ENCODE results near the gene DIP2B. TPM values are rescaled to one million over a fixed set of nuclear protein-coding genes. Genes with fewer than 3 reads are reported as not detected.

DIP2B gene
- total and polyA plus RNA-seq, 9 donors = 7.2 to 33.3 (median 19.2) TPM

- Histone ChIP-seq H3K27me3 (no peaks in the 10 kb centered on the region), H3K9me3 (no peaks in the 10 kb centered on the region), H3K4me1 (ENCODE audit: insufficient read depth) (peaks cover 5% of the 10 kb centered on the region), H3K4me3 (no peak overlapping the region), H3K36me3 (no peaks in the 10 kb centered on the region), H3K27ac (peak overlapping the region in 1 of 2 donors; percentile 30)
- DNase-seq = no peak
- no peak for TF ChIP-seq POLR2A (IDR thresholded peaks at IDR 0.05)
- no peak for TF ChIP-seq CTCF (IDR thresholded peaks at IDR 0.05)
- no peak for TF ChIP-seq EP300 (IDR thresholded peaks at IDR 0.05)
- intact Hi-C loops (cut with DNase I) = no loop called here
- WGBS, 3 donors = 69 to 81% (median 74%) methylated on average over 3 of the region's 3 CpGs
Observed at GRCh38 chr12:50595667-50596066, 90.9 kb downstream of the DIP2B start.

GRCh38 chr12:50597200-50598195, 92.7 kb downstream of the DIP2B start:
- intact Hi-C loops (cut with DNase I) = no loop called here
- 27 to 37% (median 31%) methylated on average over 9 of the region's 9 CpGs for WGBS, 3 donors
- TF ChIP-seq EP300 (IDR thresholded peaks at IDR 0.05) = no peak
- TF ChIP-seq POLR2A (IDR thresholded peaks at IDR 0.05) = no peak
- TF ChIP-seq CTCF (IDR thresholded peaks at IDR 0.05) = no peak
- no peak for DNase-seq
- Histone ChIP-seq H3K36me3 (no peaks in the 10 kb centered on the region), H3K27me3 (no peaks in the 10 kb centered on the region), H3K4me1 (ENCODE audit: insufficient read depth) (peaks cover 6% of the 10 kb centered on the region), H3K27ac (no peak overlapping the region), H3K9me3 (no peaks in the 10 kb centered on the region), H3K4me3 (no peak overlapping the region)

- 81 to 83% (median 82%) methylated on average over 2 of the region's 2 CpGs for WGBS, 3 donors
- Histone ChIP-seq H3K27ac (no peak overlapping the region), H3K4me1 (ENCODE audit: insufficient read depth) (peaks cover 10% of the 10 kb centered on the region), H3K9me3 (no peaks in the 10 kb centered on the region), H3K27me3 (no peaks in the 10 kb centered on the region), H3K4me3 (no peak overlapping the region), H3K36me3 (no peaks in the 10 kb centered on the region)
- TF ChIP-seq EP300 (IDR thresholded peaks at IDR 0.05) = no peak
- TF ChIP-seq CTCF (IDR thresholded peaks at IDR 0.05) = no peak
- TF ChIP-seq POLR2A (IDR thresholded peaks at IDR 0.05) = no peak
- intact Hi-C loops (cut with DNase I) = no loop called here
- no peak for DNase-seq
Observed at GRCh38 chr12:50598321-50598862, 93.6 kb downstream of the DIP2B start.

GRCh38 chr12:50599366-50600095, 94.7 kb downstream of the DIP2B start:
- intact Hi-C loops (cut with DNase I) = no loop called here

More at GRCh38 chr12:50599366-50600095, 94.7 kb downstream of the DIP2B start:
- WGBS, 3 donors = 81 to 90% (median 83%) methylated on average over 7 of the region's 7 CpGs
- no peak overlapping the region for H3K27ac ChIP-seq
- H3K27me3 ChIP-seq = no peaks in the 10 kb centered on the region
- H3K36me3 ChIP-seq = no peaks in the 10 kb centered on the region
- DNase-seq = no peak
- TF ChIP-seq EP300 (IDR thresholded peaks at IDR 0.05) = no peak
- TF ChIP-seq CTCF (IDR thresholded peaks at IDR 0.05) = no peak
- TF ChIP-seq POLR2A (IDR thresholded peaks at IDR 0.05) = no peak
- H3K4me1 ChIP-seq (ENCODE audit: insufficient read depth) = peaks cover 13% of the 10 kb centered on the region
- H3K4me3 ChIP-seq = no peak overlapping the region
- H3K9me3 ChIP-seq = no peaks in the 10 kb centered on the region

All from ovary (tissue), 9 donors.